ENCODE data around the gene ATRNL1.
"Not testable (repeated sequence)": the region's sequence is repeated elsewhere in the genome, so short reads cannot be mapped to it uniquely, and the experiment has no call there.

ATRNL1 gene

DNA sequence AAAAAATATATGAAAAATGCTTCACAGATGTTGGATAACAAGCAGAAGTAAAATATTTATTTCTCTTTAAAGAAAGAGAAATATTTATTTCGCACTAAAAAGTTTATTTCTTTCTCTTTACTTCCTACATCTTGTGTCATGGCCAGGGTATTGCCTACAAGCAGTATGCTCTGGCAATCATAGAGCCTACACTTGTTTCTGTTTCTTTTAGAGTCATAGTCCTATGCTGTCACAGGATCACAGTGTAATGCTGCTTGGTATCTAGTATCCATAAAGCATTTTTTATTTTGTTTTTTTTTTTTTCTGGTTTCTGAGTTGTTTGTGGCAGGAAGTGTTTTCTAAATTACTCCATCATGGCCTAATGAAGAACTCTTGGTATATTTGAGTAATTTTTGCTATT is 116.0 kb downstream of the ATRNL1 start:
- no peak for DNase-seq (ENCODE audit: extremely low read depth in 1 of 2, low read depth in 1 of 2)

- DNase-seq (ENCODE audit: extremely low read depth in 1 of 2, low read depth in 1 of 2) = no peak
Observed at GRCh38 chr10:115214829-115215228, 121.7 kb downstream of the ATRNL1 start.

DNA sequence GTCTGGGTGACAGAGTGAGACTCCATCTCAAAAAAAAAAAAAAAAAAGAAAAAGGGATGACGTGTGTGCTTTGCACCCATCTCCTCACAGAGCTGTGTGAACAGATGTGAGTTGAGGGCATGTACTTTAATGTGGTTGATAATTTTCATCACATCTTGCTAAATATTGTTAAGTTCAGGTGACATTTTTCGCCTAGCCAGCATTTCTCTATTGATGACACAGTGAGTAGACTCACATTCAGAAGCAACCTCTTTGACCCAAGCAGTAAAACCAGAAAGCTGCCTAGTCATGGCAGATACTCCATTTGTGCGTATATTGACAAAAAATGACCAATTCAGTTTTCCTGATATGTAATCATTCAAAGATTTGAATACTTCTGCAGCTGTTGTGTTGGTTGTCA is 126.0 kb downstream of the ATRNL1 start:
- DNase-seq (ENCODE audit: extremely low read depth in 1 of 2, low read depth in 1 of 2) = no peak

GRCh38 chr10:115222039-115222438 is 128.9 kb downstream of the ATRNL1 start:
- no peak for DNase-seq (ENCODE audit: extremely low read depth in 1 of 2, low read depth in 1 of 2)

- DNase-seq (ENCODE audit: extremely low read depth in 1 of 2, low read depth in 1 of 2) = no peak
Observed at GRCh38 chr10:115239761-115240160, 146.6 kb downstream of the ATRNL1 start.

DNA sequence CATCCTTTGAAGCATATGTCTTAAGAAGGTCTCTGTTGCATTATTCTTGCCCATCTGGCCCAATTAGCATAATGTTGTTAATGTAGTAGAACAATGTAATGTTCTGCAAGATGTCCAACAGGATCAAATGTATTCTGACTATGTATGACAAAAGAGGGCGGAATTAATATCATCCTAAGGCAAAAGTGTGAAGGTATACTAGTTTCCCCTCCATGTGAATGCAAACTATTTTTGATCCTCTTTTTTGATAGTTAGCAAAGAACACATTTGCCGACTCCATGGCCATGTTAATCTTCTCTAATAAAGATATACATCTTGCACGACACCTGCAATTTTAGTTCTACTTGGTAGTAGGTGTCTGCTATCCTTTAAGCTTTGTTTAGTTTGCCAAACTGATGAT is 157.6 kb downstream of the ATRNL1 start:
- no peak for DNase-seq (ENCODE audit: extremely low read depth in 1 of 2, low read depth in 1 of 2)

- not testable (repeated sequence) for DNase-seq (ENCODE audit: extremely low read depth in 1 of 2, low read depth in 1 of 2)
Observed at GRCh38 chr10:115253765-115254164, 160.6 kb downstream of the ATRNL1 start.

- no peak for DNase-seq (ENCODE audit: extremely low read depth in 1 of 2, low read depth in 1 of 2)
Observed at GRCh38 chr10:115272482-115272881, 179.3 kb downstream of the ATRNL1 start.

DNA sequence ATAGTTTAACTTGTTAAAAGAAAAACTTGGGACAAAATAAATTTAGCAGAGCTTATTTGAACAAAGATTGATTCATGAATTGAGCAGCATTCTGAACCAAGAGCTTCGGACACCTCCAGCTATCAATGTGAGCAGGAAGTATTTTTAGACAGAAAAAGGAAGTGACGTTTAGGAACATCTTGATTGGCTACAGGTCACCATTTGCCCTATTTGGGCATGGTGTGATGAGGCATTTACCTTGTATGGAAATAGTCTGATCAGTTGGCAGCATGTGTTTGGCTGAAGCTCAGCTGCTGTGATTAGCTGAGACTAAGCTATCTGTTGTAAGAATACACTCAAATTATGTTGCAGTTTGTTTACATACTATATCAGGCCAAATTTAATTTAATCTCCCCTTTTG is 185.1 kb downstream of the ATRNL1 start:
- no peak for DNase-seq (ENCODE audit: extremely low read depth in 1 of 2, low read depth in 1 of 2)

- no peak for DNase-seq (ENCODE audit: extremely low read depth in 1 of 2, low read depth in 1 of 2)
Observed at GRCh38 chr10:115295213-115295805, 202.1 kb downstream of the ATRNL1 start.

DNA sequence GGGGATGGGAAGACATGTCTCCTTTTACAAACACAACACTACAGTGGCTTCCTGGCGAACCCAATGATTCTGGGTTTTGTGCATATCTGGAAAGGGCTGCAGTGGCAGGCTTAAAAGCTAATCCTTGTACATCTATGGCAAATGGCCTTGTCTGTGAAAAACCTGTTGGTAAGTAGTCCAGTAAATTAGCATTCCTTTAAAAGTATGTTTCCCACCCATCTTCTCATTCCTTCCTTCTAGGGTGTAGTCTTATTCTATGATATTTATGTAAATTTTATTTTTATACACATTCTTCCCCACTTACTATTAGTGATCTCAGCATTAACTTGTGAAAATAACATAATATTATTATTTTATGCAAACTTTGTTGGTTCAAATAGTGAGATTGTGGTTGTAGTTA is 206.9 kb downstream of the ATRNL1 start:
- DNase-seq (ENCODE audit: extremely low read depth in 1 of 2, low read depth in 1 of 2) = no peak

DNA sequence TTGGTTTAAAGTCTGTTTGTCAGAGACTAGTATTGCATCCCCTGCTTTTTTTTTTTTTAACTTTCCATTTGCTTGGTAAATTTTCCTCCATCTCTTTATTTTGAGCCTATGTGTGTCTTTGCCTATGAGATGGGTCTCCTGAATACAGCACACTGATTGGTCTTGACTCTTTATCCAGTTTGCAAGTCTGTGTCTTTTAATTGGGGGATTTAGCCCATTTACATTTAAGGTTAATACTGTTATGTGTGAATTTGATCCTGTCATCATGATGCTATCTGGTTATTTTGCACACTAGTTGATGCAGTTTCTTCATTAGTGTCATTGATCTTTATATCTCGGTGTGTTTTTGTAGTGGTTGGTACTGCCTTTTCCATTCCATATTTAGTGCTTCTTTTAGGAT is 226.5 kb downstream of the ATRNL1 start:
- not testable (repeated sequence) for DNase-seq (ENCODE audit: extremely low read depth in 1 of 2, low read depth in 1 of 2)

- DNase-seq (ENCODE audit: extremely low read depth in 1 of 2, low read depth in 1 of 2) = no peak
Observed at GRCh38 chr10:115321360-115321759, 228.2 kb downstream of the ATRNL1 start.

GRCh38 chr10:115328331-115328730 is 235.2 kb downstream of the ATRNL1 start:
- DNase-seq (ENCODE audit: extremely low read depth in 1 of 2, low read depth in 1 of 2) = no peak

GRCh38 chr10:115335366-115335765 is 242.2 kb downstream of the ATRNL1 start:
- no peak for DNase-seq (ENCODE audit: extremely low read depth in 1 of 2, low read depth in 1 of 2)

- no peak for DNase-seq (ENCODE audit: extremely low read depth in 1 of 2, low read depth in 1 of 2)
Observed at GRCh38 chr10:115355162-115355760, 262.1 kb downstream of the ATRNL1 start.

DNA sequence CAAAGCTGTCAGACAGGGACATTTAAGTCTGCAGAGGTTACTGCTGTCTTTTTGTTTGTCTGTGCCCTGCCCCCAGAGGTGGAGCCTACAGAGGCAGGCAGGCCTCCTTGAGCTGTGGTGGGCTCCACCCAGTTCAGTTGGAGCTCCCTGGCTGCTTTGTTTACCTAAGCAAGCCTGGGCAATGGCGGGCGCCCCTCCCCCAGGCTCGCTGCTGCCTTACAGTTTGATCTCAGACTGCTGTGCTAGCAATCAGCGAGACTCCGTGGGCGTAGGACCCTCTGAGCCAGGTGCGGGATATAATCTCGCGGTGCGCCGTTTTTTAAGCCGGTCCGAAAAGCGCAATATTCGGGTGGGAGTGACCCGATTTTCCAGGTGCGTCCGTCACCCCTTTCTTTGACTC is 274.8 kb downstream of the ATRNL1 start:
- DNase-seq (ENCODE audit: extremely low read depth in 1 of 2, low read depth in 1 of 2) = not testable (repeated sequence)

DNA sequence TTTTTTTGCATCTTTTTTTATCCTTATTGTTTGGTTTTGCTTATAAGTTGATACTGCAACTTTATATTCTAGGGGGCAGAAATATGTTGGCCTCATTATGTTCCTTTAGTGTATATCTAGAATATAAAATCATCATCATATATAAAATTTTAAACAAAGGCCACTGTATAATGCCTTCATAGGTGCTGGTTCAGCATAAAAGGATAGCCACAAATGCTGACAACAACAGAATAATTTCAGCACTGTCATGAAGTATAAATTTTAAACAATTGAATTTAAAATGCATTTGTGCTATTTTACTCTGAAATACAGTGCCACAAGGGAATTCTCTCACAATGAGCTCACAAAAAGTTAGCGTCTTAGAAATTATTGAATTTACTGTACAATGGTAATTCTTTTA is 285.9 kb downstream of the ATRNL1 start:
- no peak for DNase-seq (ENCODE audit: extremely low read depth in 1 of 2, low read depth in 1 of 2)

GRCh38 chr10:115384665-115385064 is 291.5 kb downstream of the ATRNL1 start:
- DNase-seq (ENCODE audit: extremely low read depth in 1 of 2, low read depth in 1 of 2) = no peak

DNA sequence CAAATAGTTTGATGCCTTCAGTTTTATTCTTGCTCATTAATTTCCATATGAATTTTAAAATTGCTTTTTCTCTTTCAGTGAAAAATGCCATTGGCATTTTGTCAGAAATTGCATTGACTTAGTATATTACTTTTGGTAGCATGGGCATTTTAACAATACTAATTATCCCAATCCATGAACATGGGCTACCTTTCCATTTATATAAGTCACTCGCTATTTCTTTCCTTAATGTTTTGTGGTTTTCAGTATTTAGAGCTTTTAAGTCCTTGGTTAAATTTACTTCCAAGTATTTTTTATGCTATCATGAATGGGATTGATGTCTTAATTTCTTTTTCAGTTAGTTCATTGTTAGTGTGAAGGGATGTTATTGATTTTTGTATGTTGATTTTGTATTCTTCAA is 297.4 kb downstream of the ATRNL1 start:
- DNase-seq (ENCODE audit: extremely low read depth in 1 of 2, low read depth in 1 of 2) = no peak

DNA sequence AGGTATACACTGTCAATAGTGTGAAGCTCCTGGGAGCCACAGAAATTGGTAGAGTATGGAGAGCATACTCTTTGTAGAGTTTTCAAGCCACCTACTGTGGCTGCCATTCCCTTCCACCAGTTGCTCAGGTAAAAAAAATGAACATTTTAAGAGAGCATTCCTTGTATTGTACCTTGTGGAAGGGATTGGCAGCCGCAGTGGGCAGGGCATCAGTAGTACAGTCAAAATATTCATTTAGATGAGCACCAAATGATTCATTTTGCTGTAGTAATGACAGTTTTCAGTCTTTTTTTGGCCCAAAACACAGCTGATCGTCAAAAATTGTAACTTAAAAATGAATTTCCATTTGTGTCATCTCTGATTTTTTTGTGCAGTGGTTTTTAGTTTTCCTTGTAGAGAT is 304.9 kb downstream of the ATRNL1 start:
- no peak for DNase-seq (ENCODE audit: extremely low read depth in 1 of 2, low read depth in 1 of 2)

DNA sequence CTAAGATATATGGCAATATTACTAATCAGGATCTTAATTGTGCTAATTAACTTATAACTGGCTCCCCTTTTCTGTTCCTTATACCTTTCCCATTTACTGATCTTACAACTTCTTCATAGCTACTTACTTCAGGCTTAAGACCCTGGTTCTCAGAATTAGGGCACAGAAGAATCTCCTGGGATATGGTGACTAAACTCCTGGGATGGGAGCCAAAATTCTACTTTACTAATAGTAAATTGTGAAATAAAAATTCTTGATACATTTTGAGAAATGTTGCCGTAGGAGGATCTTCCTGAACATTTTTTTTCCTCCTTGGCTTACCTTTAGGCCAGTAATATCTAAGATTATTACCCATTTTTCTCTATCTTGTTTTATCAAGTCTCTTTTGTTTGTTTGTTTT is 309.5 kb downstream of the ATRNL1 start:
- no peak for DNase-seq (ENCODE audit: extremely low read depth in 1 of 2, low read depth in 1 of 2)

GRCh38 chr10:115405838-115406237 is 312.7 kb downstream of the ATRNL1 start:
- not testable (repeated sequence) for DNase-seq (ENCODE audit: extremely low read depth in 1 of 2, low read depth in 1 of 2)

Measured in activated CD8-positive, alpha-beta memory T cell treated with anti-CD3 and anti-CD28 coated beads for 1 hour (primary cell).